ENCODE results near the gene COL18A1.

COL18A1 gene

GRCh38 chr21:45415188-45415942 is 10.4 kb downstream of the COL18A1 start:
- no peak for DNase-seq

GRCh38 chr21:45415943-45416611 is 11.1 kb downstream of the COL18A1 start:
- no peak for DNase-seq

GRCh38 chr21:45416620-45417019 is 11.7 kb downstream of the COL18A1 start:
- DNase-seq: no peak

GRCh38 chr21:45417256-45417950 is 12.4 kb downstream of the COL18A1 start:
- no peak for DNase-seq

GRCh38 chr21:45417951-45418300 is 13.0 kb downstream of the COL18A1 start:
- no peak for DNase-seq

- DNase-seq: no peak
Observed at GRCh38 chr21:45418301-45419071, 13.5 kb downstream of the COL18A1 start.

GRCh38 chr21:45419162-45419561 is 14.2 kb downstream of the COL18A1 start:
- DNase-seq: no peak

- DNase-seq: no peak
Observed at GRCh38 chr21:45420061-45421041, 15.4 kb downstream of the COL18A1 start.

GRCh38 chr21:45421071-45421845 is 16.3 kb downstream of the COL18A1 start:
- no peak for DNase-seq

- DNase-seq: no peak
Observed at GRCh38 chr21:45421846-45422775, 17.1 kb downstream of the COL18A1 start.

- no peak for DNase-seq
Observed at GRCh38 chr21:45423201-45423955, 18.4 kb downstream of the COL18A1 start.

GRCh38 chr21:45423968-45424853 is 19.2 kb downstream of the COL18A1 start:
- DNase-seq: no peak

- DNase-seq: no peak
Observed at GRCh38 chr21:45424854-45425795, 20.2 kb downstream of the COL18A1 start.

- no peak for DNase-seq
Observed at GRCh38 chr21:45427331-45428271, 22.6 kb downstream of the COL18A1 start.

GRCh38 chr21:45428534-45428933 is 23.6 kb downstream of the COL18A1 start:
- no peak for DNase-seq

Measured in GDM1 (cell line).